ENCODE data around the gene RIMKLB.

RIMKLB gene

GRCh38 chr12:8697476-8698131, at the start of gene RIMKLB:
Gene RIMKLB, plus strand, starts transcription at chr12:8697991. Its CDS starts 15,876 bp downstream, at chr12:8713867.
- DNase-seq (ENCODE audit: low read depth in 2 of 2) = peak; percentile 46 to 51

GRCh38 chr12:8648576-8649205, 49.1 kb upstream of the RIMKLB start:
- DNase-seq (ENCODE audit: low read depth in 2 of 2) = no peak

- DNase-seq (ENCODE audit: low read depth in 2 of 2) = no peak
Measured at GRCh38 chr12:8655421-8655820, 42.4 kb upstream of the RIMKLB start.

GRCh38 chr12:8658346-8658745, 39.4 kb upstream of the RIMKLB start:
- no peak for DNase-seq (ENCODE audit: low read depth in 2 of 2)

- no peak for DNase-seq (ENCODE audit: low read depth in 2 of 2)
Measured at GRCh38 chr12:8661016-8661415, 36.8 kb upstream of the RIMKLB start.

GRCh38 chr12:8661751-8662150, 36.0 kb upstream of the RIMKLB start:
- DNase-seq (ENCODE audit: low read depth in 2 of 2) = no peak

GRCh38 chr12:8662593-8662992, 35.2 kb upstream of the RIMKLB start, which contains the start of gene MFAP5:
Gene MFAP5, minus strand, starts transcription at chr12:8662826. Its CDS starts 722 bp downstream, at chr12:8662104.
- DNase-seq (ENCODE audit: low read depth in 2 of 2) = no peak

- no peak for DNase-seq (ENCODE audit: low read depth in 2 of 2)
Measured at GRCh38 chr12:8664228-8664913, 33.4 kb upstream of the RIMKLB start.

GRCh38 chr12:8665759-8666158, 32.0 kb upstream of the RIMKLB start:
- DNase-seq (ENCODE audit: low read depth in 2 of 2) = no peak

- DNase-seq (ENCODE audit: low read depth in 2 of 2) = no peak
Measured at GRCh38 chr12:8667270-8667669, 30.5 kb upstream of the RIMKLB start.

- no peak for DNase-seq (ENCODE audit: low read depth in 2 of 2)
Measured at GRCh38 chr12:8668441-8668840, 29.4 kb upstream of the RIMKLB start.

GRCh38 chr12:8672381-8672780, 25.4 kb upstream of the RIMKLB start:
- DNase-seq (ENCODE audit: low read depth in 2 of 2) = no peak

- no peak for DNase-seq (ENCODE audit: low read depth in 2 of 2)
Measured at GRCh38 chr12:8675591-8676036, 22.2 kb upstream of the RIMKLB start.

- no peak for DNase-seq (ENCODE audit: low read depth in 2 of 2)
Measured at GRCh38 chr12:8676651-8677050, 21.1 kb upstream of the RIMKLB start.

GRCh38 chr12:8677362-8677761, 20.4 kb upstream of the RIMKLB start:
- DNase-seq (ENCODE audit: low read depth in 2 of 2) = no peak

GRCh38 chr12:8678661-8679111, 19.1 kb upstream of the RIMKLB start:
- no peak for DNase-seq (ENCODE audit: low read depth in 2 of 2)

GRCh38 chr12:8680533-8680932, 17.3 kb upstream of the RIMKLB start:
- no peak for DNase-seq (ENCODE audit: low read depth in 2 of 2)

- no peak for DNase-seq (ENCODE audit: low read depth in 2 of 2)
Measured at GRCh38 chr12:8681129-8681884, 16.5 kb upstream of the RIMKLB start.

GRCh38 chr12:8685051-8685450, 12.7 kb upstream of the RIMKLB start:
- no peak for DNase-seq (ENCODE audit: low read depth in 2 of 2)

GRCh38 chr12:8687846-8688601, 9.8 kb upstream of the RIMKLB start:
- no peak for DNase-seq (ENCODE audit: low read depth in 2 of 2)

GRCh38 chr12:8689681-8690080, 8.1 kb upstream of the RIMKLB start:
- no peak for DNase-seq (ENCODE audit: low read depth in 2 of 2)

All from stimulated activated CD4-positive, alpha-beta T cell treated with anti-CD3 and anti-CD28 coated beads, Interleukin-1b, Interleukin-23, amount 100 ng/mL, for 1 hour (primary cell).